ENCODE measurements around the gene EPS8L3. TPM values are rescaled to one million over a fixed set of nuclear protein-coding genes. Genes with fewer than 3 reads are reported as not detected.
A peak's percentile ranks its signal among the peaks of the same experiment; 100 is the strongest.

EPS8L3 gene
- total and polyA plus RNA-seq, 9 of the 15 experiments (the other 6 are each of a cell fraction or from before 2014, with no cell fraction given) = 0.09 to 0.42 (median 0.14) TPM; not detected in 5

GRCh38 chr1:109719337-109719837 is 44.3 kb downstream of the EPS8L3 start (continued):
- TF ChIP-seq PRDM10 (IDR thresholded peaks at IDR 0.05; ENCODE audit: partially characterized antibody) (peak; percentile 52), ZNF780A (CRISPR knock-in tag; IDR thresholded peaks at IDR 0.05) (peak; percentile 34; the same call in 1 of the 2 replicates), TFAP4 (CRISPR knock-in tag; IDR thresholded peaks at IDR 0.05; ENCODE audit: borderline replicate concordance) (no peak), MCM3 (IDR thresholded peaks at IDR 0.05) (no peak), JUND (IDR thresholded peaks at IDR 0.05; ENCODE audit: borderline replicate concordance, low read depth, low read length) (peak; percentile 74), JUND (tag; IDR thresholded peaks at IDR 0.05; ENCODE audit: borderline replicate concordance, low read depth, low read length) (peak; percentile 92), CBFA2T3 (IDR thresholded peaks at IDR 0.05) (peak; percentile 44; the same call in 1 of the 2 replicates), ZNF511 (CRISPR knock-in tag; IDR thresholded peaks at IDR 0.05) (no peak), MEIS2 (IDR thresholded peaks at IDR 0.05; ENCODE audit: partially characterized antibody) (no peak), TEAD1 (CRISPR knock-in tag; IDR thresholded peaks at IDR 0.05) (peak in 1 of 2 experiments; percentile 31; a peak in 1 of 4 replicates), NFIC (IDR thresholded peaks at IDR 0.05) (peak; percentile 39; the same call in 1 of the 2 replicates), RB1 (IDR thresholded peaks at IDR 0.05; ENCODE audit: low read depth) (no peak), CC2D1A (IDR thresholded peaks at IDR 0.05) (no peak), IRF9 (tag; IDR thresholded peaks at IDR 0.05) (peak; percentile 65), MEF2D (tag; conservative IDR thresholded peaks at IDR 0.05; ENCODE audit: low read depth) (0 out of 2 replicates have a peak, but pooled peaks have one; percentile 41), ZKSCAN3 (CRISPR knock-in tag; IDR thresholded peaks at IDR 0.05) (no peak), JUNB (CRISPR knock-in tag; conservative IDR thresholded peaks at IDR 0.05) (peak; percentile 72), PHB2 (IDR thresholded peaks at IDR 0.05; ENCODE audit: low read depth) (no peak), CGGBP1 (CRISPR knock-in tag; IDR thresholded peaks at IDR 0.05) (0 out of 2 replicates have a peak, but pooled peaks have one; percentile 10), KHSRP (IDR thresholded peaks at IDR 0.05) (peak; percentile 49; the same call in 1 of the 2 replicates), CBX1 (IDR thresholded peaks at IDR 0.05; ENCODE audit: low read depth) (no peak), ERF (CRISPR knock-in tag; IDR thresholded peaks at IDR 0.05) (no peak), CREB3 (tag; conservative IDR thresholded peaks at IDR 0.05; ENCODE audit: low read depth) (peak; percentile 88; the same call in 1 of the 2 replicates)
